MM.1S (cell line): ENCODE measurements around the gene FBLN2.

Experiments
- EZH2 ChIP-seq: fragments of 300-600 bp; sonication (generic); optimal IDR thresholded peaks from 2 replicates; pipeline ENCODE3; 2017; ENCODE audit warnings: low read depth, mild to moderate bottlenecking, antibody characterized with exemption, low read length, mixed read lengths
- TF ChIP-seq, protein P1 (sequence below): fragments of 300-600 bp; sonication (generic); IDR thresholded peaks from 2 replicates; pipeline ENCODE4 v1.5.1; 2016; ENCODE audit warnings: antibody characterized with exemption, low read length, mixed read lengths

DNA sequence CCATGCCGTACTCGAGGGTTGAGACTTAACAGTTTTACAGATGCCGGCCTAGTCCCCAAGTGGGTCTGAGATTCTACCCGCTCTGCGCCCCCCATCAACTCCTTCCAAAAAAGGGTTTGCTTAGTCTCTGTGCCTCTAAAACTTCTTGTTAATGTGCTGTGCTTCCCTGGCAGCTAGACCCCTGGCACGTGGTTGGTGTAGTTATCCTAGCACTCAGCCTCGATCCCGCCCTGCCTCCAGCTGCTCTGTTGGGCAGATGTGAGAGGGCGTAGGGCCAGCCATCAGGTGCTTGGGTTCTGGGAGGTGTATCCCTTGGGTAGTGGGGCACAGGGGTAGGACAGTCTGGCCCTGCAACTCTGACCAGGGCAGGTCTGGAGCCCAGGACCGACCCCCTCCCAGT, 79.5 kb downstream of the FBLN2 start:
- peak; percentile 14 for TF ChIP-seq EZH2
- TF ChIP-seq, protein P1, sequence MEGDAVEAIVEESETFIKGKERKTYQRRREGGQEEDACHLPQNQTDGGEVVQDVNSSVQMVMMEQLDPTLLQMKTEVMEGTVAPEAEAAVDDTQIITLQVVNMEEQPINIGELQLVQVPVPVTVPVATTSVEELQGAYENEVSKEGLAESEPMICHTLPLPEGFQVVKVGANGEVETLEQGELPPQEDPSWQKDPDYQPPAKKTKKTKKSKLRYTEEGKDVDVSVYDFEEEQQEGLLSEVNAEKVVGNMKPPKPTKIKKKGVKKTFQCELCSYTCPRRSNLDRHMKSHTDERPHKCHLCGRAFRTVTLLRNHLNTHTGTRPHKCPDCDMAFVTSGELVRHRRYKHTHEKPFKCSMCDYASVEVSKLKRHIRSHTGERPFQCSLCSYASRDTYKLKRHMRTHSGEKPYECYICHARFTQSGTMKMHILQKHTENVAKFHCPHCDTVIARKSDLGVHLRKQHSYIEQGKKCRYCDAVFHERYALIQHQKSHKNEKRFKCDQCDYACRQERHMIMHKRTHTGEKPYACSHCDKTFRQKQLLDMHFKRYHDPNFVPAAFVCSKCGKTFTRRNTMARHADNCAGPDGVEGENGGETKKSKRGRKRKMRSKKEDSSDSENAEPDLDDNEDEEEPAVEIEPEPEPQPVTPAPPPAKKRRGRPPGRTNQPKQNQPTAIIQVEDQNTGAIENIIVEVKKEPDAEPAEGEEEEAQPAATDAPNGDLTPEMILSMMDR, result no peak
